NCI-H2227 treated with DMSO at 0.1 percent for 48 hours (cell line): Measurements from ENCODE around the gene HOXD8.
A peak's percentile ranks its signal among the peaks of the same experiment; 100 is the strongest.

ENCODE experiments used
- DNase-seq: peaks from one replicate; lab custom pipeline; 2025; lab: John Stamatoyannopoulos, UW

Gene HOXD8

DNA sequence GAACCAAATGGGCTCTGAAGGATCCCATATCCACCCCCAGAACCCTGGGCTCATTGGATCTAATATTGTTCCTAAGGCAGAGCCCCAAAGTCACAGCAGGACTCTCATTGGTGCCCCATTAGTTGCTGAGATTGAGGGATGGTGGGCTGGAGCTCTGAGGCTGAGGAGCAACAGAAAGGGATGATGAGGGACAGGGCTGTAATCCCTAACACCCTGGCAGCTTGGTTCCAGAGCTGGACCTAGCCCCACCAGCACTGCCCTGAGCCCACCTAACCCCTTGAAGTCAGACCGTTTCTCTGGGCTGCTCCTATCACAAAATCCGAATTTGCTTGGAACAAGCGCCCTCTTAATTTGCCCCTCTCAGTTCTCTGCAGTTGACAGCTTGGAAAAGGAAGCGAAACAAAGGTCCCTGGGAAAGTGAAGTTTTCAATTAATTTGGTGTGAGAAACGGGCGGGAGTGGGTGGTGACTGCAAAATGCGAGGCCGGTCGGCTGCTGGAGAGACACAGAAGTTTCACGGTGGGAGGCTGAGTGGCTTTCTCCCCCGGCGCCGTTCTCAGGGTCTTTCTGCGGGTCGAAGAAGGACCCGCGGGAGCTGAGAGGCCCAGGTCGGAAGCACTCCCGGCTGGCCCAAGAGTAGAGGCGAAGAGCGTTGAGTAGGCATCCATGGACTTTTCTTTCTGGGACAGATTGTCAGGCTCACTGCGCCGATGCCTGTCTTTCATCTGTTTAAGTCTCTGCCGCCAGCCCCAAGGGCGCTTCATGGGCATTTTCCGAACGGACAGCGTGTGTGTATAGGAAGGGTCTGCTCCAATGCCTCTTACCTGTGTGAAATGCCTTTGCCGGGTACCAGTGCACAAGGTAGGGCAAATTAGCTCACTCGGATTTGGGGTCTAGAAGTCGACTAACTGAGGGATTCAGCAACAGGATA lies 37.9 kb upstream of the HOXD8 start:
- peak; percentile 57 for DNase-seq

DNA sequence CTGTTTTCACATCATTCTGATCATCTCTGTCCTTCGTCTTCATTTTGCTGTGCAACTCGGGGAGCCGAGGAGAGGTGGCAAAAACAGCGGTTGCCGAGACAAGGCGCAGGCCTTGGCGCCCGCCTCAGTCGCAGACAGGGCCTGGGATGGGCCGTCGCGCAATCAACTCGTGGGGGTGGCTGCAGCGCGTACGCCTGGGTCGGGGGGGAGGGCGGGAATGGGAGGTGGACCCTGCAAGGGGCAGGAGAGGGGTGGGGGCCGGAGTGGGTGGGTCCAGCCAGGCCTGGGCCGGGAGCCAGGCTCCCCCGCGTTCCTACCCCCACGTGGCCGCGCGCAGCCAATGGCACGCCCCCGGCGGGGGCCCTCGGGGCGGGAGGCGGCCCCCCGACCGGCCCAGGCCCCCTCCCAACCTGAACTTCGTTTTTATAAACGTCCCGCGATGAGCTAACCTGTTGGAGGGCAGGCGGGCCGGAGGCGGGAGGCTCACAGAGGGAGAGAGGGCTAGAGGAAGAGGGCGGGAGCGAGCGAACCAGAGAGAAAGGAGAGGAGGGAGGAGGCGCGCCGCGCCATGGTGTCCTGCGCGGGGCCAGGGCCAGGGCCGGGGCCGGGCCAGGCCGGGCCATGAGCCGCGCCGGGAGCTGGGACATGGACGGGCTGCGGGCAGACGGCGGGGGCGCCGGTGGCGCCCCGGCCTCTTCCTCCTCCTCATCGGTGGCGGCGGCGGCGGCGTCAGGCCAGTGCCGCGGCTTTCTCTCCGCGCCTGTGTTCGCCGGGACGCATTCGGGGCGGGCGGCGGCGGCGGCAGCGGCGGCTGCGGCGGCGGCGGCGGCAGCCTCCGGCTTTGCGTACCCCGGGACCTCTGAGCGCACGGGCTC lies 37.0 kb upstream of the HOXD8 start, which contains the start of gene HOXD13:
Gene HOXD13, plus strand, starts transcription at position 452 of the 875 bp plus-strand sequence. Its CDS starts 170 bp downstream, at position 622.
- peak; percentile 84 for DNase-seq

DNA sequence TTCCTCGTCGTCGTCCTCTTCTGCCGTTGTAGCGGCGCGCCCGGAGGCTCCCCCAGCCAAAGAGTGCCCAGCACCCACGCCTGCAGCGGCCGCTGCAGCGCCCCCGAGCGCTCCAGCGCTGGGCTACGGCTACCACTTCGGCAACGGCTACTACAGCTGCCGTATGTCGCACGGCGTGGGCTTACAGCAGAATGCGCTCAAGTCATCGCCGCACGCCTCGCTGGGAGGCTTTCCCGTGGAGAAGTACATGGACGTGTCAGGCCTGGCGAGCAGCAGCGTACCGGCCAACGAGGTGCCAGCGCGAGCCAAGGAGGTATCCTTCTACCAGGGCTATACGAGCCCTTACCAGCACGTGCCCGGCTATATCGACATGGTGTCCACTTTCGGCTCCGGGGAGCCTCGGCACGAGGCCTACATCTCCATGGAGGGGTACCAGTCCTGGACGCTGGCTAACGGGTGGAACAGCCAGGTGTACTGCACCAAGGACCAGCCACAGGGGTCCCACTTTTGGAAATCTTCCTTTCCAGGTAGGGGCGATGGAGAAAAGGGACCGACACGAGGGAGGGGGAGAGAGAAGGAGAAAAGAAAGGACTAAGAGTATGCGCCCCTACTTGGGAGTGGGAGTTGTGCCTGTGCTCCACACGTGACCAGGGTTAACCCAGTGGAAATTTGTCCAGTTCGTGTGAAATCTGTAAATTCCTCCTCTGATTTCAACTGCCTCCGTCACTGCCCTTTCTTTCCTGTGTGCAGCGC lies 36.2 kb upstream of the HOXD8 start:
- DNase-seq = peak; percentile 32

DNA sequence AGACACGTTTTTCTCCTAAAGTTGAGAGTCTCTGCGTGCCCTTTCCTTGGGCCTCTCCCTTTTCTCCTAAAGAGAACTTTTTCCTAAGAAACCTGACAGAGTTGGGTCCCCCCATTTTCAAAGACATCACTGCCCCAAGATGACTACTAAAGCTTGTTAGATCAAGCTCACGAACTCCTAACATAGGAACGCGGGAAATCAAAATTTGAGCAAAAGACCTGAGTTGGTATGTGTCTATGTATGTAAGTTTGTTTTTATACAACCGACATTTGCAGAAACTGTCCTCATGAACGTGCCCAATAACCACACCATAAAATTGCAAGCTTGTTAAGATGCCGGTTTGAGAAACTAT lies 35.6 kb upstream of the HOXD8 start:
- DNase-seq = no peak

DNA sequence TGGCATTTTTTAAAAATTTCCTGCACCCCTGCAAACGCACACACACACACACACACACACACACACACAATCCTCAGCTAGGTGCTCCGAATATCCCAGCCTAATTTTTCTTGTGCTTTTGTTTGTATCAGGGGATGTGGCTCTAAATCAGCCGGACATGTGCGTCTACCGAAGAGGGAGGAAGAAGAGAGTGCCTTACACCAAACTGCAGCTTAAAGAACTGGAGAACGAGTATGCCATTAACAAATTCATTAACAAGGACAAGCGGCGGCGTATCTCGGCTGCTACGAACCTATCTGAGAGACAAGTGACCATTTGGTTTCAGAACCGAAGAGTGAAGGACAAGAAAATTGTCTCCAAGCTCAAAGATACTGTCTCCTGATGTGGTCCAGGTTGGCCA lies 35.2 kb upstream of the HOXD8 start:
- DNase-seq = no peak

DNA sequence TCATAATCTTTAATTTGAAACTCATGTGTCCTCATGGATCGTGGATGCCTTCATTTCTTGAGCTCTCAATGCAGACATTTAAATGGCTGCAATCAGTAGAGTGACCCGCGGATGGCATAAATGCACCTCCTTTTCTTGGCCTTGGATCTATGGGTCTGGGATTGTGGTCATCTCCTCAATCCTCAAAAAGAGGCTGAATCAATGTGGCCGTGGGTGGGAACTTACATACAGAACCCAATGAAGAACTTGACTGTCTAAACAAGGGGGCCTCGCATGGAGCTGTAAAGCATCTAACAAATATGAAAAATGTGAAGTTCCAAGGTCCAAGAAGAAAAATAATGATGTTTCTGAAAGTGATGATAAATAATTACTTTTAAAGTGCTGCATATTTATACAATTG lies 34.1 kb upstream of the HOXD8 start:
- no peak for DNase-seq

DNA sequence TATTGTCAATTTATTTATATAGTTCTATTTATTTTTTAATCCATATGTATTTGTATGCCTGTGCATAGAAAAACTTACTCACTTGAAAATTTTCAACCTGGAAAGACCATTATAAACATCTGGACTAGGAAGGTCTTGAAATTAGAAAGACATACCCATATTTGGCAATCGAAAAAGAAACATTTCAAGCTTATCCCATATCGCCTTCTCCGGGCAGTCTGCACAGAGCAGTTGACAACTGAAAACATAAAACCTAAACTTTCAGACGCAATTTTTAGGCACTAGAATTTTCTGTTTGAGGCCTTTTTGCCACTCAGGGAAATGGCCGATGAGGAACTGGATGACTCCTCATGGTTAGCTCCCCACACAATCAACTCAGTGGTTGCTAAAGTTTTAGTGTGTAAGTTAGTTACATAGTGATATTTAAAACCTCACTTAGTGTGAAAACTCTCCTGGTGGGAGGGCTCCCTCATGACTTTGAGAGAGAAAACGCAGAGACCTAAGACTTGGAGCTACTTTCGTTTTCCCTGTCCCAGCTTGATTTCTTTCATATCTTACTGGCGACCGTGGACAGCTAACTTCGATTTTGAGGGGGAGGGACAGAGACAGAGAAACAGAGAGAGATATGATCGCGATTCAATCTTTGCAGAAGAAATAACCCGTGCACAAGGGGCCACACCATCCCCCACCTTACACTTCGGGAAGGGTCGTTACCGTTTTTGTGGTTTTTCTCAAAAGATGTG lies 33.1 kb upstream of the HOXD8 start:
- no peak for DNase-seq

DNA sequence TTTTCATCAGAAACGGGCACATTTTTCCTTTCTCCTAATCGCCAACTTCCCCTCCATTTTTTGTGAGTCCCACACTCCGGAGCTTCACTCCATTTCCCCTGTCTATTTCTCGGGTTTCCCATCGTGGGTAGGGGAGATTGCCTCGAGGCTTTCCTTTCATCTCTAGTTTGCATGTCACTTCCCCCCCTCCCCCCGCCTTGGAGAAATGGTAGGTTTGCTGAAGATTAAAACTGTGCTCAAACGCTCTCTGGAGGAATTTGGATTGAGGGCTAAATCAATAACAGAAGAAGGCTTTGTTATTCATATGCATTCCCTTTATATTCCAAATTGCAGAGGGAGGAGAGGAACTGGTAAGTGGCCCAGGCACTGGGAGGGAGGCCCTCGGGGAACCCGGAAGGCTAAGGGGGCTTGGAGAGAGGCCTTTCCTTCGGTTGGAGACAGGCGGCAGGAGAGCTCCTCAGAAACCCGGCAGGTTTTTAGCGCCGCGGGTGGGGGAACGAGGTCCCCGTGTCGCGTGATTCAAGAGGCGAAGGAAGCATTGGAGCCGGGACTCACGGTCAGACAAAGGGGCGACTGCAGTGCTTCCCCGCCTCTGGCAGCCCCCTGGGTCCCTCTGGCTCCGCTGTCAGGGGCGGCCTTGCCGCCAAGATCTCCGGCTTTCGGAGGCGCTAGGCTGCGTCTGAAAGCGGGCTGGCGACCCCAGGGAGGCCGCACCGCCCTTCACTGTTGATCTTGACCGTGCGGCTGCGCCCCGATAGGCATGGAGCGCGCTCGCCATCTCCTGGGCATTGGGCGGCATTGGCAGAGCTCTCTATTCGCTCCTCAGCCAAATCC lies 32.3 kb upstream of the HOXD8 start:
- DNase-seq = peak; percentile 84

DNA sequence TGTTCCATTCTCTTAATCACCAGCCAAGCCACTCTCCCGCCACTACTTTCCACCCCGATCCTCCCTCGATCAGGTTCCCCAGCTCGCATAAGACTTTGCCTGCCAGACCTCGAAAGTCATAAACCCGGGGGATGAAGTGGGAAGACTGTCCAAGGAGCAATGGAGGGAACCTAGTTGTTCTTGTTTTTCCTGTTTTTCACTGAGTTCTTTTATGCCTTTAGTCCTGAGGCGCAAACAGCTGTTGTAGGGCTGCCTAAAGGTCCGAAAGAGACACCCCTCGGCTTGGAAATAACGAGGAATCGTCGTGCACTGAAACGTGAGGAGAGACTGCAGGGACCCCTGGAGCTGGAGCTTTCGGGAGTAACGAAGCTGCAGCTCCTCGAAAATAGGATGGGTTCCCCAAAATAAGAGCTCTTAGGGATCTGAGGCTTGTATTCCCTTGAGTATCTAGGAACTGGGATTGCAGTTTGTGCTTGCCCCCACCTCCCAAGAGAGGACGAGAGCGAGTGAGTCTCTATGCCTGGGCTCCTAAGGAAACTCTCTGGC lies 31.6 kb upstream of the HOXD8 start:
- peak; percentile 28 for DNase-seq

DNA sequence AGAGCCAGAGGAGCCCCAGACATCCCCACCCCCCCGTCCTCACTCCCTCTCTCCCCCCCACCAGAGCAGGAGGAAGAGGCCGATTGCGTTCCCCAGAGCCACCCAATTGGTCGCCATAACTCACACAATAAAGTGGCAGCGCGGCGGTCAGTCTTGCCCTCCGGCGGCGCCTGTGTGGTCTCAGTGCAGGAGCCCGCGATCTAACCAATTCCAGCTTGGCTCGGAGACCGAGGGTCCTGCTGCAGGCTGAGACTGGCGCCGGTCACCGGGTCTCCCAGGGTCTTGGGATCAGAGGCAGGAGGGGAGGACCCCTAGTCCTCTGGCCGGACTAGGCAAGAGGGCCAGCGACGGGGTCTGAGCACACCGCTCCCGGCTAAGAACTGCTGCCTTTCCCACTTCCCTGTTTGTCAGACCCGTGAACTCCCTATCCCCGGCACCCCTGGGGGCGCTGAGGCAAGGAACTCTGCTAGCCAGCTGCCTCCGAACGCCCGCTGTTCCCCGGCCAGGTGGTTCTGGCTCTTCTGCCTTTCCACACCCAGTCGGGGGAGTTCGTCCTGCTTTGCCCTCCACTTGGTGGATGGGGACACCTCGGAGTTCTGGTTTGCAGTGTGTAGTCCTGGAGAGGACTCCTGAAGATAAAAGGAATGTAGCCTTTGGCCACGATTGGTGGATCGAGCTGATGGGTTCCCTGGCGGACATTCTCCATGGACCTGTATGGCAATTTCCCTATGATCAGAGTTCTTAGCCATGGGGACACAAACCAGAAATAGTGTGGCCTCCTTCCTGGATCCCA lies 30.9 kb upstream of the HOXD8 start:
- no peak for DNase-seq

DNA sequence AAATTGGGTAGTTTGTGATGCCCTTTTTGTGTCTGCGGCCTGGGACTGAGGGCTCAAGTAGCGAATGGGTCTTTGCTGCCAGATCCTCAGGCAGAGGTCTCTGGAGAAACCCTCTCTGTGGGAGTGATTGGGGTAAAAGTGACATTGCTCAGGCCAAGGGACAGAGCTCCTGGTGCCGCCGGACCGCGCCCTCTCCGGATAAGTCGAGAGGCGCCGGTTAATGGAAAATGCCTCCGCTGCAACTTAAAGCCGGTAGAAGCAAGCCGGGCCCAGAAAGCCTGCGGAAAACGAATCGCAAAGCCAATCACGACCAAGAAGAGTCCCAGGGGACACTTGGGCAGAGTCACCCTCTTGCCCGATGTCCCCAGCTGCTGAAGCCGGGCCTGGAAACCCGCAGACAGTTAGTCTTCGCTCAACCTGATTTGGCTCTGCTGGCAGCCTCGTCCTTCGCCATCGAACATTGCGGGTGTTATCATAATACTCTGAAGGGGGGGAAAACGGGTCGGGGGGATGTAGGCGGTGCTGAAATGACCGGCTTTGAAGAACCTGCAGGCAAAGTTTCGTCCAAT lies 30.3 kb upstream of the HOXD8 start:
- DNase-seq = no peak

DNA sequence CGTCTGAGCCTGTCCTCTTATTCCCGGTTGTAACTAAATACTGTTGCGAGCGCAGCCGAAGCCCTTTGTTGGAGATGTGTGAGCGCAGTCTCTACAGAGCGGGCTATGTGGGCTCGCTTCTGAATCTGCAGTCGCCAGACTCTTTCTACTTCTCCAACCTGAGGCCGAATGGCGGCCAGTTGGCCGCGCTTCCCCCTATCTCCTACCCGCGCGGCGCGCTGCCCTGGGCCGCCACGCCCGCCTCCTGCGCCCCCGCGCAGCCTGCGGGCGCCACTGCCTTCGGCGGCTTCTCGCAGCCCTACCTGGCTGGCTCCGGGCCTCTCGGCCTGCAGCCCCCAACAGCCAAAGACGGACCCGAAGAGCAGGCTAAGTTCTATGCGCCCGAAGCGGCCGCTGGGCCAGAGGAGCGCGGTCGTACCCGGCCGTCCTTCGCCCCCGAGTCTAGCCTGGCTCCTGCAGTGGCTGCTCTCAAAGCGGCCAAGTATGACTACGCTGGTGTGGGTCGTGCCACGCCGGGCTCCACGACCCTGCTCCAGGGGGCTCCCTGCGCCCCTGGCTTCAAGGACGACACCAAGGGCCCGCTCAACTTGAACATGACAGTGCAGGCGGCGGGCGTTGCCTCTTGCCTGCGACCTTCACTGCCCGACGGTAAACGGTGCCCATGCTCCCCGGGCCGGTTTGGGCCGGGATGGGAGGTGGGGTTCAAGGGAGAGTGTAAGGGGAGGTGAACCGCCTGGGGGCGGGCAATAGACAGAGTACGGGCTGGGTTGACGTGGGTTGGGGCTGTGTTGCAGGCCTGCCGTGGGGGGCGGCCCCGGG lies 29.6 kb upstream of the HOXD8 start, which contains the start of gene HOXD12:
Gene HOXD12, plus strand, starts transcription at position 68 of the 819 bp plus-strand sequence. Its CDS starts 7 bp downstream, at position 75.
- DNase-seq = no peak

DNA sequence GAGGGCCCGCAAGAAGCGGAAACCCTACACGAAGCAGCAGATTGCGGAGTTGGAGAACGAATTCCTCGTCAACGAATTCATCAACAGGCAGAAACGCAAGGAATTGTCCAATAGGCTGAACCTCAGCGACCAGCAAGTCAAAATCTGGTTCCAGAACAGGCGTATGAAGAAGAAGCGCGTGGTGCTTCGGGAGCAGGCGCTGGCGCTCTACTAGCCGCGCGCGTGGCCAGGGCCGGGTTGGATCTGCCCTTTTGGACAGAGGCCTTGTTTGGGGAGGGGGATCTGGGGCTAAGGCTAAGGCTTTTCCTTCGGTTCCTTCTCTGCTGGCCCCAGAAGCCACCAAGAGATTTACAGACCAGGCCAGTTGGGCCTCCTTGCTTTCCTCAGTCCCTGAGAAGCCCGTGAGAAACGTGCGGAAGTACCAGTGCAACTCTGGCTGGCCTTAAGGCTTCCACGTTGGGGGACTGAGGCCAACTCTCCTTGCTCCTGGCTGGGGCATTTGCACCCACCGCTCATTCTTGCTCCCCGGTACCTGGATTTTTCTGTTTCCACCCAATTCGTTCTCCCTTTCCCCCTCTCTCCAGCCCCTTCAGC lies 28.9 kb upstream of the HOXD8 start:
- no peak for DNase-seq

DNA sequence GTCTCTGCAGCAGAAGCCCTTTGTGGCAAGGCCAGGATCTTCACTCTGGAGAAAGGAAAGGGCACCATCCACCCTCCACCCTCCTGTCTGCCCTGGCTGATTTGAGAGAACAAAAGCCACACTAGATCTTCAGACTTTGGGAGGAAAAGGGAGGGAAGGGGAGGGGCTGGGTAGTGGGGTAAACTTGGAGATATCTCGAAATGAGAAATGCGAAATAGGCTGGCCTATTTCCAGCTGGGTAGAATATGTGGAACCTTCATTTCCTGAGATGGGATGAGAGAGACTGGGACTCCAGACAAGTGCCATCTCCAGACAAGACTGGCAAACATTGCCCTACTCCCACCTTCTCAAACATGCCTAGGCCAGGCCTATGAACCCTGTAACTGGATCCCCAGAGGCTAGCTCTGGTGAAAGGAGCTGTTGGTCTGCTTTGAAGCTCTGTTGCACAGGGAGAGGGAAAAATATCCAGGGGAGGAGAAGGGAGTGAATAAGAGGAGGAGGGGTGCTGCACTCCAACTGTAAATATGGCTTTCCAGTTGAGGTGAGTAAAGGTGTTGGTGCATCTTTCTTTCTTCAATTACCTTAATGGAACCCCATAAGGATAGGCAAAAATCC lies 28.2 kb upstream of the HOXD8 start:
- DNase-seq = no peak

DNA sequence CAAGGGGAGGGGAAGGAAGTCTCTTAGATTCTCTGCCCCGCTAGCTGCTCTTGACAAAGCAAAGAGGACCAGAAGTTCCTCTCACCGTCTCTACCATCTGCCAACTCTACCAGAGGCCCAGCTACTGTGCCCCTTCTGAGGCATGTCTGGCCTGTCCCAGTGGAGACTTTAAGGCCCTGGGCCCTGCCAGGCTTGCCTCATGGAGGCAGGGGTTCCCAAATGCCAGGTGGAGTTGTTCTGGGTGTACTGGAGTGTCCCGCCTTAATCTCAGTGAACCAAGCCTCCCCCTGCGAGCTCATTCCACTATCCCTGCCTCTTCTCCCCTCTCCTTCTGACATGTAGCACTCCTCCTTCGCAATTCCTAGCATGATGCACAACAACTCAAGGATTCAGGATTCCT lies 27.7 kb upstream of the HOXD8 start:
- DNase-seq = no peak

DNA sequence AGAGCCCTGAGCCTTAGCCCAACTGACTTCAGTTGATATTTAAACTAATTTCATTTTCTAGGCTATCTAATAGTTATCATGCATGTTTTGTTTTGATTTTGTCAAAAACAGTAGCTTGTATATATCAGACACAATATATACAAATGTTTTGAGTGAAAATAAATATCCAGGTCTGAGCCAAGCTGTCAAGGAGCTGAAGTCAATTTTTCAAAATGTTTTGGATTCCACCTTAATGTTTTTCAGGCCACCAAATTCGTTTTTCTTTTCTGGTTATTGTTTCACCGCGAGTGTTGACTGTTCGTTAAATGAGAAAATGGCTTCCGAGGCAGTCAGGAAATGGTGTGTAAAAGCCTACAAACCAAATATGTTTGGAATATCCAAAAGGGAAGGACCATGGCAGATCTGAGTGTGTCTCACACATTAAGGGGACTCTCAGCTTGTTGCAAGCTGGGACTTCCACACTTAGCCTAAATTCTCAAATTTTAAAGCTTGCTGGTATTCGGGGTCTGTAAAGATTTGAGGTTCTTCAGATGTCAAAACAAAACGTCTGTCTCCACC lies 27.1 kb upstream of the HOXD8 start:
- DNase-seq = no peak

DNA sequence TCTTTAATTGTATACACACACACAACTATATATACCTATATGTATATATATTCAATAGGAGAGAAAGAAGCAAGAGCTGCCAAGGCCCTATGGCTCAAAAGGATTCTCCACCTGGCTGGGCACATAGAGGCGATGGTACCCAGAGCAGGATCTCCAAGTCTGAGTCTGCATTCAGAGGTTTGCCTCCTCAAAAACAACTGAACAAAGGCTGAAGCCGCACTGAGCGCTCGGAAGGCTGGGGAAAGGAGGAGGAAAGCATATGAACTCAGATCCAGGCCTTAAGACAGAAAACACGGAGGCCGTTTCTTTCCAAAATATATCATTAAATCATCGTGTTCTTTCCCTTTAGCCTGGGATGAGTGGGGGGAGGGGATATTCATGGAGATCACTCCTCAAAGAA lies 26.3 kb upstream of the HOXD8 start:
- DNase-seq = no peak
